Astrocyte of the cerebellum (primary cell): ENCODE data around the gene DHRS7B.

ENCODE experiments used
- DNase-seq: peaks from one replicate; pipeline ENCODE4 v3.0.0-alpha.2; 2011; ENCODE audit warnings: low read depth
- H3K4me3 ChIP-seq: 2 replicates; pipeline ENCODE4 v1.5.1; 2011; ENCODE audit warnings: mild to moderate bottlenecking, low read depth, low read length, moderate library complexity
- in situ Hi-C: cut with HindIII; loops from 2 replicates; pipeline ENCODE4 v1.10.0; 2017; ENCODE audit warnings: low sequenced_read_pairs
- TF ChIP-seq, protein P1 (sequence below): IDR thresholded peaks from 2 replicates; pipeline ENCODE4 v1.5.1; 2012; ENCODE audit warnings: low read length, low read depth, moderate library complexity, mild to moderate bottlenecking; ENCODE audit errors: missing control alignments

DHRS7B gene

DNA sequence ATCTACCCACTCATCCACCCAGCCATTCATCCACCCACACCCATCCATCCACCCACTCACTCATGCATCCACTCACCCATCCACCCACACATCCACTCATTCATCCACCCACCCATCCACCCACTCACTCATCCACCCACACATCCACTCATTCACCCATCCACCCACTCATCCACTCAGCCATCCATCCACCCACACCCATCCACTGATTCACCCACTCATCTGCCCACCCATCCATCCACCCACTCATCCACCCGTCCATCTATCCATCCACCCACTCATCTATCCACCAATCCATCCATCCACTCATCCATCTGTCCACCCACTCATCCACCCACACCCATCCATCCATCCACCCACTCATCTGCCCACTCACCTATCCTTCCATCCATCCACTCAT, 109.2 kb downstream of the DHRS7B start:
- in situ Hi-C loops = no loop called here
- TF ChIP-seq, protein P1, sequence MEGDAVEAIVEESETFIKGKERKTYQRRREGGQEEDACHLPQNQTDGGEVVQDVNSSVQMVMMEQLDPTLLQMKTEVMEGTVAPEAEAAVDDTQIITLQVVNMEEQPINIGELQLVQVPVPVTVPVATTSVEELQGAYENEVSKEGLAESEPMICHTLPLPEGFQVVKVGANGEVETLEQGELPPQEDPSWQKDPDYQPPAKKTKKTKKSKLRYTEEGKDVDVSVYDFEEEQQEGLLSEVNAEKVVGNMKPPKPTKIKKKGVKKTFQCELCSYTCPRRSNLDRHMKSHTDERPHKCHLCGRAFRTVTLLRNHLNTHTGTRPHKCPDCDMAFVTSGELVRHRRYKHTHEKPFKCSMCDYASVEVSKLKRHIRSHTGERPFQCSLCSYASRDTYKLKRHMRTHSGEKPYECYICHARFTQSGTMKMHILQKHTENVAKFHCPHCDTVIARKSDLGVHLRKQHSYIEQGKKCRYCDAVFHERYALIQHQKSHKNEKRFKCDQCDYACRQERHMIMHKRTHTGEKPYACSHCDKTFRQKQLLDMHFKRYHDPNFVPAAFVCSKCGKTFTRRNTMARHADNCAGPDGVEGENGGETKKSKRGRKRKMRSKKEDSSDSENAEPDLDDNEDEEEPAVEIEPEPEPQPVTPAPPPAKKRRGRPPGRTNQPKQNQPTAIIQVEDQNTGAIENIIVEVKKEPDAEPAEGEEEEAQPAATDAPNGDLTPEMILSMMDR = no peak
- H3K4me3 ChIP-seq = no peak overlapping the region
- DNase-seq = no peak

DNA sequence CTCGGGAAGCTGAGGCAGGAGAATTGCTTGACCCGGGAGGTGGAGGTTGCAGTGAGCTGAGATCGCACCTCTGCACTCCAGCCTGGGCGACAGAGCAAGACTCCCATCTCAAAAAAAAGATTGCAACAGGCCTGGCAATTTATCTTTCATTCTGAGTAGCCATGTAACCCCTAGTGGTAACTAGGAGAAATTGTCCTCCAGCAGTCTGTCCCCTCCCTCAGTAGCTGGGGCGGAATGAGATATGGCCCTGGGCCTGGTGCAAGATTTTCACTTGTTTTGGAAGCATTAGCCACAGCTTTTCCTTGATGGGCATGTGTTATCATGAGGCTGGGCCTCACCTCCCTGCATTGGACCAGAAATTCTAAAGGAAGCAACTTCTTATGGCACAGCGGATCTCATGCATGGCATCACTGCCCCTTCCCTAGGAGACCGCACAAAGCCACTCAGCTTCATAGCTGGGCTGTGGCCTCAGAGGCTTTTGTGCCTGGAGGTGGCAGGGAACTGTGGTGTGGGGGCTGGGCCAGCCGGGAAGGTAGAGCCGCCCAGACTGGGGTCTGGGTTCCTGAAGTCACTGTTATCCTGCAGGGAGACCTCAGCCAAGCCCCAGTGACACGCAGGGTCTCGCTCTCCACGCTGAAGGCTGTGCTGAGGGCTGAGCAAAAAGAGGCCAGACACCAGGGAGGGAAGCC, 113.1 kb downstream of the DHRS7B start:
- H3K4me3 ChIP-seq = no peak overlapping the region
- TF ChIP-seq, protein P1 = peak; percentile 59
- DNase-seq = no peak
- in situ Hi-C loops = no loop called here

DNA sequence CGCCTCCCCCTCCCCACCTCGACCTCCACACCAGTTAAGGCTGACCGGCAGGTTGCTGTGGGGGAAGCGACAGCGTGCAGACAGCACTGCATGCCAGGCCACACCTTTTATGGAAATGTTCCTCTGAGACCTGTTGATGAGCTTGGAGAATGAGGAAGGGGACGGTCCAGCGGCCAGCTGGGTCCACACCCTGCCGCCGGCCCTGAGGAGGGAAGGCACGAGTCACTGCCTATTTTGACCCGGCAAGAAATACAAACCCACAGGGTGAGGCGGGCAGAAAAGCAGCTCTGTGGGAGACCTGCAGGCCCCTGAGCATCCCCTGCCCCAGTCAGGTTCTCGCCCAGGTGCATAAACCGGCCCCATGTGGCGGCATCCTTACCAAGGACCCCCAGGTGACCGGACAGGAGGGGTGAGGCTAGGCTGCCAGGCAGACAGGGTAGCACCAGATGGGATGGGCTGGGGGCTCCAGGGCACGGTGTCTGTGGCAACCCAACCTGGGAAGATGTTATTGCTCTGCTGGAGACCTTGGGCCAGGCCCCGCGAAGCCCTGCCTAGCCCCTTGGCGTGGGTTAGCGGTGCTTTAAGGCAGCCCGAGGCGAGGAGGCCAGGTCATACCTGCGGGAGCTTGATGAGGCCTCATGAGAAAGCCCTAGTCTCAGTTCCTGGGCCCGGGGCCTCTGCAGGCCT, 113.7 kb downstream of the DHRS7B start:
- in situ Hi-C loops = no loop called here
- TF ChIP-seq, protein P1 = no peak
- no peak for DNase-seq
- no peak overlapping the region for H3K4me3 ChIP-seq
